Fibroblast of skin of scalp (primary cell): ENCODE results near the gene CENPM.

Experiments used
- DNase-seq: peaks from one replicate; pipeline ENCODE4 v3.0.0-alpha.2; 2013

CENPM gene

DNA sequence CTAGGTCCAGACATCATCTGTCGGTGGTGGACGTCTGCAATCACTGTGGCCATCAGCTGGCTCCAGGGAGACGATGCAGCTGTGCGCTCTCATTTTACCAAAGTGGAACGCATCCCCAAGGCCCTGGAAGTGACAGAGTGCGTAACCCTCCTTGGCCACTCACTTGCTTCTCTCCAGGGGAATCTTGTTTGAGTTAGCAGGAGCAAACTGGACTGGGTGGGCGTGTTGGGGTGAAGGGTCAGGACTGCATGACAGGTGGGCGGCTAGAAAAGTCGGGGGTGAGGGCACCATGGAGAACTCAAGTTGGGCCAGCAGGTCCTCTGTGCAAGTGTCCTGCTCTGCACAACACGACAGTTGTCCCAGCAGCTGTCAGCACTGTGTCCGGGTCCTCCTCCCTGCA is 48.3 kb downstream of the CENPM start:
- no peak for DNase-seq

GRCh38 chr22:41893591-41894375 is 53.2 kb downstream of the CENPM start:
- no peak for DNase-seq

DNA sequence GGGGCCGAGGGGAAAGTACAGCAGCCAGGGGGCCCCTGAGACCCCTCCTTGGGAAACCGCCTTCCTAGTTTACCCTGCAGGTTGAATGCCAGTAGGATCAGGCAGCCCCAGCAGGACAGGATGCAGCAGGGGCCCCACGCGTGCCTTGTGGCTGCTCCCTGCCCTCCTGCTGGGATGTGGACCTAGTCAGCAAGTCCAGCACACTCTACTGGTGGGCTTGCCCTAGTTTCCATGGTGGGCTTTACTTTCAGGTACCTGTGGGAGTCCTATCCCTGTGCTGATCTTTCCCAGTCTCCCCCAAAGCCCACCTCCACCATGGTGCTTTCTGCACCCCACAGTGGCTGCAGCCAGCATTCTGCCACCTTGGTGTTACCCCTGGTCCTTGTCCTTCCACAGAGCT is 54.2 kb downstream of the CENPM start:
- DNase-seq = no peak

GRCh38 chr22:41891407-41891806 is 55.5 kb downstream of the CENPM start:
- DNase-seq = no peak
